HepG2 (cell line): Measurements from ENCODE around the gene GOLGA3. TPM values are rescaled to one million over a fixed set of nuclear protein-coding genes. Genes with fewer than 3 reads are reported as not detected.
A peak's percentile ranks its signal among the peaks of the same experiment; 100 is the strongest.

Experiments used
- ERF ChIP-seq: IDR thresholded peaks from 2 replicates; pipeline ENCODE4 v1.6.1; 2018; ENCODE audit warnings: missing biosample characterization, missing genetic modification reagents
- JDP2 ChIP-seq: sonication (generic); formaldehyde crosslinking; IDR thresholded peaks from 2 replicates; pipeline ENCODE4 v1.8.1; 2022; ENCODE audit warnings: missing genetic modification reagents, borderline replicate concordance
- MBNL3 ChIP-seq: fragments of 250-450 bp; sonication (Bioruptor Pico); conservative IDR thresholded peaks from 2 replicates; pipeline ENCODE4 v1.8.0; 2022; ENCODE audit warnings: mild to moderate bottlenecking, inconsistent platforms
- PHF21A ChIP-seq: sonication (generic); formaldehyde crosslinking; IDR thresholded peaks from 2 replicates; pipeline ENCODE4 v1.5.0; 2020; ENCODE audit warnings: mild to moderate bottlenecking, missing genetic modification reagents
- SALL1 ChIP-seq: sonication (generic); formaldehyde crosslinking; IDR thresholded peaks from 2 replicates; pipeline ENCODE4 v1.8.0; 2022; ENCODE audit warnings: mild to moderate bottlenecking, missing genetic modification reagents
- SATB2 ChIP-seq: sonication (generic); formaldehyde crosslinking; IDR thresholded peaks from 2 replicates; pipeline ENCODE4 v1.5.0; 2020; ENCODE audit warnings: missing genetic modification reagents
- SIN3B ChIP-seq: fragments of 150-350 bp; IDR thresholded peaks from 2 replicates; pipeline ENCODE4 v1.6.1; 2014; ENCODE audit warnings: low read length
- SMARCC2 ChIP-seq: fragments of 450-650 bp; IDR thresholded peaks from 2 replicates; pipeline ENCODE4 v1.6.1; 2017; ENCODE audit warnings: antibody characterized with exemption, mild to moderate bottlenecking
- TAF15 ChIP-seq: fragments of 200-400 bp; formaldehyde crosslinking; IDR thresholded peaks from one replicate; pipeline ENCODE4 v1.6.1; 2018; ENCODE audit warnings: mild to moderate bottlenecking, low read depth, low read length; ENCODE audit not compliant: poor library complexity, severe bottlenecking
- ZNF17 ChIP-seq: sonication (generic); formaldehyde crosslinking; IDR thresholded peaks from 2 replicates; pipeline ENCODE4 v1.5.0; 2020; ENCODE audit warnings: mild to moderate bottlenecking, missing genetic modification reagents
- ZNF24 ChIP-seq: fragments of 450-650 bp; IDR thresholded peaks from 2 replicates; pipeline ENCODE4 v1.6.1; 2017; ENCODE audit warnings: antibody characterized with exemption, mild to moderate bottlenecking
- ZNF253 ChIP-seq: sonication (generic); formaldehyde crosslinking; IDR thresholded peaks from 2 replicates; pipeline ENCODE4 v1.8.0; 2022; ENCODE audit warnings: mild to moderate bottlenecking, missing genetic modification reagents, borderline replicate concordance
- ZNF431 ChIP-seq: sonication (generic); formaldehyde crosslinking; IDR thresholded peaks from 2 replicates; pipeline ENCODE4 v1.9.0; 2022; ENCODE audit warnings: missing genetic modification reagents, low read depth, mild to moderate bottlenecking, borderline replicate concordance
- ZNF432 ChIP-seq: sonication (generic); formaldehyde crosslinking; IDR thresholded peaks from 2 replicates; pipeline ENCODE4 v1.5.0; 2020; ENCODE audit warnings: missing genetic modification reagents, mild to moderate bottlenecking, borderline replicate concordance
- ZNF713 ChIP-seq: sonication (generic); formaldehyde crosslinking; IDR thresholded peaks from 2 replicates; pipeline ENCODE4 v1.4.0; 2020; ENCODE audit warnings: mild to moderate bottlenecking, missing genetic modification reagents
- ZNF772 ChIP-seq: sonication (generic); formaldehyde crosslinking; IDR thresholded peaks from 2 replicates; pipeline ENCODE4 v1.5.0; 2020; ENCODE audit warnings: mild to moderate bottlenecking, missing genetic modification reagents
- ZNF777 ChIP-seq: sonication (generic); formaldehyde crosslinking; IDR thresholded peaks from 2 replicates; pipeline ENCODE4 v1.4.0; 2020; ENCODE audit warnings: missing genetic modification reagents
- ZNF788 ChIP-seq: sonication (generic); formaldehyde crosslinking; IDR thresholded peaks from 2 replicates; pipeline ENCODE4 v1.5.0; 2020; ENCODE audit warnings: mild to moderate bottlenecking, missing genetic modification reagents, borderline replicate concordance
- ZNF883 ChIP-seq: sonication (generic); formaldehyde crosslinking; IDR thresholded peaks from 2 replicates; pipeline ENCODE4 v1.5.1; 2020; ENCODE audit warnings: mild to moderate bottlenecking, missing genetic modification reagents; ENCODE audit errors: not compliant biosample characterization
- ZSCAN29 ChIP-seq: sonication (generic); formaldehyde crosslinking; conservative IDR thresholded peaks from 2 replicates; pipeline ENCODE4 v1.4.0; 2020; ENCODE audit warnings: mild to moderate bottlenecking, missing genetic modification reagents
- polyA plus RNA-seq, 8 experiments: library from polyadenylated mRNA; depleted of rRNA in 3 of 8; stranded (reverse) in 7 of 8; unstranded in 1 of 8; fragments of >200 nt; fragmentation: Illumina TruSeq in 4 of 8; extraction: Trizol in 4 of 8; gene quantifications; 2 replicates each; pipeline versions ENCODE4 v1.2.1 to v1.2.3, GENCODE V29; 2011 to 2016; ENCODE audit warnings: low read depth in 4 of 8, missing spikeins in 1 of 8, mixed read lengths in 1 of 8; ENCODE audit not compliant: insufficient read depth in 1 of 8
- total RNA-seq, 5 experiments: library from RNA; depleted of rRNA; stranded (reverse); fragments of >200 nt; fragmentation: Illumina TruSeq; extraction: Trizol; gene quantifications; 2 replicates each; pipeline ENCODE4 v1.2.3, GENCODE V29; 2016; ENCODE audit warnings: low read depth in 1 of 5
- TF ChIP-seq, protein P1 (sequence below): sonication (generic); formaldehyde crosslinking; IDR thresholded peaks from 2 replicates; pipeline ENCODE4 v1.8.1; 2023; ENCODE audit warnings: mild to moderate bottlenecking, missing genetic modification reagents
- TF ChIP-seq, protein P2 (sequence below): sonication (generic); formaldehyde crosslinking; IDR thresholded peaks from 2 replicates; pipeline ENCODE4; 2020; ENCODE audit warnings: missing genetic modification reagents, mild to moderate bottlenecking, borderline replicate concordance
- TF ChIP-seq, protein P3 (sequence below): sonication (generic); formaldehyde crosslinking; IDR thresholded peaks from 2 replicates; pipeline ENCODE4 v1.4.0; 2020; ENCODE audit warnings: low read depth, mild to moderate bottlenecking, missing genetic modification reagents
- TF ChIP-seq, protein P4 (sequence below): sonication (generic); formaldehyde crosslinking; IDR thresholded peaks from 2 replicates; pipeline ENCODE4 v1.4.0; 2020; ENCODE audit warnings: mild to moderate bottlenecking, low read depth, missing genetic modification reagents

The GOLGA3 gene
- total and polyA plus RNA-seq, 2 of the 13 experiments (the other 11 are each of a cell fraction or from before 2014, with no cell fraction given), result 22.0 to 43.0 TPM

DNA sequence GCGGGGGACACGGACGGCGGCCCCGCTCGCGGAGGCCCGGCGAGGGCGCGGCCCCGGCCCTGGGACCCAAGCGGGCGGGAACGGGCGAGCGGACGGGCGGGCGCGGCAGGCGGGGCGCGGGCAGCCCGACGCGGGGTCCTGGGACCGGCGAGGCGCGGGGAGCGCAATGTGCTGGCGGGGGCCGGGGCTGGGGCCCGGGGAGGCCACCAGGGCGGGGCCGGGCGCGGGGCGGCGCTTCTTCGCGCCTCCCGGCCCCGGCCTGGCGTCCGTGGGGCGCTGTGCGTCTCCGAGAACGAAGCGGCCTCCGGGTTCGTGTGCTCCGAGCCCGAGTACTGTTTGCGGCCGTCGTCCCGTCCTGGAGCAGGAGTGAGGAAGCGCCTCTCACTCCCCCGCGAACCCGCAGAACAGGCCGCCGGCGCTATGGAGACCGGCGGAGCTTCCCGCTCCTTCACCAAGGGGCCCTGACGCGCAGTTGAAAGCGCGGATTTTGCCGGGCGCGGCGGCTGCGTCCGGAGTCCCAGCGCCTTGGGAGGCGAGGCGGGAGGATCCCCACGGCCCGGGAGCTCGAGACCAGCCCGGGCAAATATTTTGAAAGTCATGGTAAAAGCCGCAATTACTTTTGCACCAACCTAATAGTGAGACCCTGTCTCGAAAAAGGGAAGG is 66.6 kb downstream of the GOLGA3 start (continued):
- TF ChIP-seq, protein P1, sequence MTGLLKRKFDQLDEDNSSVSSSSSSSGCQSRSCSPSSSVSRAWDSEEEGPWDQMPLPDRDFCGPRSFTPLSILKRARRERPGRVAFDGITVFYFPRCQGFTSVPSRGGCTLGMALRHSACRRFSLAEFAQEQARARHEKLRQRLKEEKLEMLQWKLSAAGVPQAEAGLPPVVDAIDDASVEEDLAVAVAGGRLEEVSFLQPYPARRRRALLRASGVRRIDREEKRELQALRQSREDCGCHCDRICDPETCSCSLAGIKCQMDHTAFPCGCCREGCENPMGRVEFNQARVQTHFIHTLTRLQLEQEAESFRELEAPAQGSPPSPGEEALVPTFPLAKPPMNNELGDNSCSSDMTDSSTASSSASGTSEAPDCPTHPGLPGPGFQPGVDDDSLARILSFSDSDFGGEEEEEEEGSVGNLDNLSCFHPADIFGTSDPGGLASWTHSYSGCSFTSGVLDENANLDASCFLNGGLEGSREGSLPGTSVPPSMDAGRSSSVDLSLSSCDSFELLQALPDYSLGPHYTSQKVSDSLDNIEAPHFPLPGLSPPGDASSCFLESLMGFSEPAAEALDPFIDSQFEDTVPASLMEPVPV (CRISPR knock-in tag), result no peak
- TF ChIP-seq TAF15, result no peak
- TF ChIP-seq MBNL3 (CRISPR knock-in tag), result no peak
- peak; percentile 56; the same call in 1 of the 2 replicates for TF ChIP-seq SALL1 (CRISPR knock-in tag)
- peak; percentile 48; the same call in 1 of the 2 replicates for TF ChIP-seq ZNF777 (CRISPR knock-in tag)
- no peak for TF ChIP-seq ZNF17 (CRISPR knock-in tag)
- TF ChIP-seq ERF (CRISPR knock-in tag), result peak; percentile 72
- TF ChIP-seq ZNF713 (CRISPR knock-in tag), result no peak
- no peak for TF ChIP-seq ZNF431 (CRISPR knock-in tag)
- peak; percentile 56 for TF ChIP-seq ZNF883 (CRISPR knock-in tag)
- no peak for TF ChIP-seq ZNF253 (CRISPR knock-in tag)
- no peak for TF ChIP-seq JDP2 (CRISPR knock-in tag)
- no peak for TF ChIP-seq SATB2 (CRISPR knock-in tag)
- no peak for TF ChIP-seq ZNF772 (CRISPR knock-in tag)
- no peak for TF ChIP-seq SIN3B
- TF ChIP-seq, protein P2, sequence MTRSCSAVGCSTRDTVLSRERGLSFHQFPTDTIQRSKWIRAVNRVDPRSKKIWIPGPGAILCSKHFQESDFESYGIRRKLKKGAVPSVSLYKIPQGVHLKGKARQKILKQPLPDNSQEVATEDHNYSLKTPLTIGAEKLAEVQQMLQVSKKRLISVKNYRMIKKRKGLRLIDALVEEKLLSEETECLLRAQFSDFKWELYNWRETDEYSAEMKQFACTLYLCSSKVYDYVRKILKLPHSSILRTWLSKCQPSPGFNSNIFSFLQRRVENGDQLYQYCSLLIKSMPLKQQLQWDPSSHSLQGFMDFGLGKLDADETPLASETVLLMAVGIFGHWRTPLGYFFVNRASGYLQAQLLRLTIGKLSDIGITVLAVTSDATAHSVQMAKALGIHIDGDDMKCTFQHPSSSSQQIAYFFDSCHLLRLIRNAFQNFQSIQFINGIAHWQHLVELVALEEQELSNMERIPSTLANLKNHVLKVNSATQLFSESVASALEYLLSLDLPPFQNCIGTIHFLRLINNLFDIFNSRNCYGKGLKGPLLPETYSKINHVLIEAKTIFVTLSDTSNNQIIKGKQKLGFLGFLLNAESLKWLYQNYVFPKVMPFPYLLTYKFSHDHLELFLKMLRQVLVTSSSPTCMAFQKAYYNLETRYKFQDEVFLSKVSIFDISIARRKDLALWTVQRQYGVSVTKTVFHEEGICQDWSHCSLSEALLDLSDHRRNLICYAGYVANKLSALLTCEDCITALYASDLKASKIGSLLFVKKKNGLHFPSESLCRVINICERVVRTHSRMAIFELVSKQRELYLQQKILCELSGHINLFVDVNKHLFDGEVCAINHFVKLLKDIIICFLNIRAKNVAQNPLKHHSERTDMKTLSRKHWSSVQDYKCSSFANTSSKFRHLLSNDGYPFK, result peak; percentile 64; the same call in 1 of the 2 replicates
- TF ChIP-seq, protein P3, sequence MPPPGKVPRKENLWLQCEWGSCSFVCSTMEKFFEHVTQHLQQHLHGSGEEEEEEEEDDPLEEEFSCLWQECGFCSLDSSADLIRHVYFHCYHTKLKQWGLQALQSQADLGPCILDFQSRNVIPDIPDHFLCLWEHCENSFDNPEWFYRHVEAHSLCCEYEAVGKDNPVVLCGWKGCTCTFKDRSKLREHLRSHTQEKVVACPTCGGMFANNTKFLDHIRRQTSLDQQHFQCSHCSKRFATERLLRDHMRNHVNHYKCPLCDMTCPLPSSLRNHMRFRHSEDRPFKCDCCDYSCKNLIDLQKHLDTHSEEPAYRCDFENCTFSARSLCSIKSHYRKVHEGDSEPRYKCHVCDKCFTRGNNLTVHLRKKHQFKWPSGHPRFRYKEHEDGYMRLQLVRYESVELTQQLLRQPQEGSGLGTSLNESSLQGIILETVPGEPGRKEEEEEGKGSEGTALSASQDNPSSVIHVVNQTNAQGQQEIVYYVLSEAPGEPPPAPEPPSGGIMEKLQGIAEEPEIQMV, result 0 out of 2 replicates have a peak, but pooled peaks have one; percentile 48
- TF ChIP-seq ZNF24, result 0 out of 2 replicates have a peak, but pooled peaks have one; percentile 20
- TF ChIP-seq PHF21A (CRISPR knock-in tag), result peak; percentile 21; the same call in 1 of the 2 replicates
- TF ChIP-seq SMARCC2, result no peak
- TF ChIP-seq ZNF432, result no peak
- no peak for TF ChIP-seq ZSCAN29 (CRISPR knock-in tag)
- no peak; the same call in 1 of the 2 replicates for TF ChIP-seq ZNF788 (CRISPR knock-in tag)
- TF ChIP-seq, protein P4, sequence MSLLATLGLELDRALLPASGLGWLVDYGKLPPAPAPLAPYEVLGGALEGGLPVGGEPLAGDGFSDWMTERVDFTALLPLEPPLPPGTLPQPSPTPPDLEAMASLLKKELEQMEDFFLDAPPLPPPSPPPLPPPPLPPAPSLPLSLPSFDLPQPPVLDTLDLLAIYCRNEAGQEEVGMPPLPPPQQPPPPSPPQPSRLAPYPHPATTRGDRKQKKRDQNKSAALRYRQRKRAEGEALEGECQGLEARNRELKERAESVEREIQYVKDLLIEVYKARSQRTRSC (CRISPR knock-in tag), result no peak
